GM13976 (cell line): ENCODE results near the gene FOS.

Source experiments
- DNase-seq: peaks from one replicate; pipeline ENCODE4 v3.0.0; 2012; ENCODE audit warnings: low spot score
- in situ Hi-C: fragments of 300-500 bp; cut with MboI; formaldehyde crosslinking; loops from one replicate; pipeline ENCODE4 v1.12.0; 2022; ENCODE audit warnings: low sequenced_read_pairs, mixed read lengths, inconsistent platforms; ENCODE audit not compliant: unreplicated experiment
- TF ChIP-seq, protein P1 (sequence below): IDR thresholded peaks from 2 replicates; pipeline ENCODE4 v1.5.1; 2012; ENCODE audit warnings: borderline replicate concordance, mild to moderate bottlenecking; ENCODE audit not compliant: insufficient read depth; ENCODE audit errors: extremely low read depth, missing control alignments, control extremely low read depth

Gene FOS

DNA sequence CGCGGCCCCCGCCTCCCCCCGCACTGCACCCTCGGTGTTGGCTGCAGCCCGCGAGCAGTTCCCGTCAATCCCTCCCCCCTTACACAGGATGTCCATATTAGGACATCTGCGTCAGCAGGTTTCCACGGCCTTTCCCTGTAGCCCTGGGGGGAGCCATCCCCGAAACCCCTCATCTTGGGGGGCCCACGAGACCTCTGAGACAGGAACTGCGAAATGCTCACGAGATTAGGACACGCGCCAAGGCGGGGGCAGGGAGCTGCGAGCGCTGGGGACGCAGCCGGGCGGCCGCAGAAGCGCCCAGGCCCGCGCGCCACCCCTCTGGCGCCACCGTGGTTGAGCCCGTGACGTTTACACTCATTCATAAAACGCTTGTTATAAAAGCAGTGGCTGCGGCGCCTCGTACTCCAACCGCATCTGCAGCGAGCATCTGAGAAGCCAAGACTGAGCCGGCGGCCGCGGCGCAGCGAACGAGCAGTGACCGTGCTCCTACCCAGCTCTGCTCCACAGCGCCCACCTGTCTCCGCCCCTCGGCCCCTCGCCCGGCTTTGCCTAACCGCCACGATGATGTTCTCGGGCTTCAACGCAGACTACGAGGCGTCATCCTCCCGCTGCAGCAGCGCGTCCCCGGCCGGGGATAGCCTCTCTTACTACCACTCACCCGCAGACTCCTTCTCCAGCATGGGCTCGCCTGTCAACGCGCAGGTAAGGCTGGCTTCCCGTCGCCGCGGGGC, at the start of gene FOS:
TSS of gene FOS (plus strand) at position 407 of the 731 bp plus-strand sequence. CDS start at position 562, 155 bp downstream.
- TF ChIP-seq, protein P1, sequence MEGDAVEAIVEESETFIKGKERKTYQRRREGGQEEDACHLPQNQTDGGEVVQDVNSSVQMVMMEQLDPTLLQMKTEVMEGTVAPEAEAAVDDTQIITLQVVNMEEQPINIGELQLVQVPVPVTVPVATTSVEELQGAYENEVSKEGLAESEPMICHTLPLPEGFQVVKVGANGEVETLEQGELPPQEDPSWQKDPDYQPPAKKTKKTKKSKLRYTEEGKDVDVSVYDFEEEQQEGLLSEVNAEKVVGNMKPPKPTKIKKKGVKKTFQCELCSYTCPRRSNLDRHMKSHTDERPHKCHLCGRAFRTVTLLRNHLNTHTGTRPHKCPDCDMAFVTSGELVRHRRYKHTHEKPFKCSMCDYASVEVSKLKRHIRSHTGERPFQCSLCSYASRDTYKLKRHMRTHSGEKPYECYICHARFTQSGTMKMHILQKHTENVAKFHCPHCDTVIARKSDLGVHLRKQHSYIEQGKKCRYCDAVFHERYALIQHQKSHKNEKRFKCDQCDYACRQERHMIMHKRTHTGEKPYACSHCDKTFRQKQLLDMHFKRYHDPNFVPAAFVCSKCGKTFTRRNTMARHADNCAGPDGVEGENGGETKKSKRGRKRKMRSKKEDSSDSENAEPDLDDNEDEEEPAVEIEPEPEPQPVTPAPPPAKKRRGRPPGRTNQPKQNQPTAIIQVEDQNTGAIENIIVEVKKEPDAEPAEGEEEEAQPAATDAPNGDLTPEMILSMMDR: no peak
- peak; percentile 98 for DNase-seq
- in situ Hi-C loops: no loop called here

DNA sequence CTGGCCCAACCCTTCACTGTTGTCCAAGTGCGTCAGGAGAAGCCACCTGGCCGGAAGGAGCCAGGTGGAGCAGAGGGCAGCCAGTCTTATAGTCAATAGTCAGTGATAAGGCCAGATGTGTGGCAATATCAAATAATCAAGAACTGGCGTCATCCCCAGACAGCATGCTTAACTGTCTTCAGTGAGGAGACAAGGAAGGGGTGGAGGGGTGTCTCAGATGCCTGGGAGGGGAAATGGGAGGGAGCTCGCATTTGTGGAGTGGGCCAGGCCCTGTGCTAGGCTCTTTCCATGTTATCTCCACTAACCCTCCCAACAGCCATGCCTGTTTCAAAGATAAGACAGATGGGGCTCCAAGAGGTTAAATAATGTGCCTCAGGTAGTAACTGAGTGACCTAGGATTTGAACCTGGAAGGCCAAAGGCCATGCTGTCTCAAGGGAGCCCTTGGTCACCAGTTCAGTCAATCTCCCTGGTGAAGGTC, 48.9 kb upstream of the FOS start:
- DNase-seq: no peak
- in situ Hi-C loops: no loop called here
- TF ChIP-seq, protein P1: no peak

DNA sequence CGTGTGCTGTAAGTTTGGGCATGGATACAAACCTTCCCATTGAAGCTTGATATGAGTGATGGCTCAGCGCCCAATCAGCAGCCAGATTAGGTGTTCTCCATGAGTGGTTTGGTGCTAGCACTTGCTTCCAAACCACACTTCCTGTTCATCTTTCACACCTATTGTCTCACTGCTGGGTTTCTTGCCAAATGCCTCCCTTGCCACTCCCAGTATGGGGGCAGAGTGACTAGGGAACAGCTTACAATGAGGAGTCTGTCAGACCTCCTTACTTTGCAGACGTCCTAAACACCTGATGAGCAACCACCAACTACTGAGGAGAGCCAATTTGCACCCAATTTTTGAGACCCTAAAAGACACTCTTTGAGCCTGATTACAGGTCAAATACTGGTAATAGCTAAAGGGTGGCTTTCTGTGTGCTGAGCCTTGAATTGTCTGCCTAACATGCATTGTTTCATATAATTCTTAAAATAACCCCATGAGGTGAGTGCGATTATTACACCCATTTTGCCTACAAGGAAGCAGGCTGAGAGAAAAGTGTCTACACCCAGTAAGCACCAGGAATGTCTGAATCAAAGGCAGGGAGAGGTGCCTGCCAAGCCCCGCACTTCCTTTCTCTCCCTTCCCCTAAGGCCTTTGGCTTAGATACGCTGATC, 48.4 kb upstream of the FOS start:
- TF ChIP-seq, protein P1: no peak
- in situ Hi-C loops: no loop called here
- peak; percentile 46 for DNase-seq

DNA sequence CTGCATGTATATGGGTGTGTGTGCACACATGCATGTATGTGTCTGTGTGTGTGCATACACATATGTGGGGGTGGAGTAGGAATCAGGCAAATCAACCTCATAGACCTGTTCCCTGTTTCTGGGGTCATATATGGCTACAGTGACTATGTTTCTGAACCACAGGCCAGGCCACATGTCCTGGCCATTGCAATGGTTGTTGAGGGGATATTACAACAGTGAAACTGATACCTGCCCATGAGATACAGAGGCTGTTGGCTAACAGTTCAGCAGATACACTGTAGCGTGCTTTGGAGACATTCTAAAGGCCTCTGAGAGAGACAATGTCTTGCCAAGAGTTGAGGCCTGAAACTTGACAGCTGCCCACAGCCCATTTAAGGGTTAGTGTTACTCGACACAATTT, 47.3 kb upstream of the FOS start:
- DNase-seq: peak; percentile 40
- TF ChIP-seq, protein P1: no peak
- in situ Hi-C loops: no loop called here

DNA sequence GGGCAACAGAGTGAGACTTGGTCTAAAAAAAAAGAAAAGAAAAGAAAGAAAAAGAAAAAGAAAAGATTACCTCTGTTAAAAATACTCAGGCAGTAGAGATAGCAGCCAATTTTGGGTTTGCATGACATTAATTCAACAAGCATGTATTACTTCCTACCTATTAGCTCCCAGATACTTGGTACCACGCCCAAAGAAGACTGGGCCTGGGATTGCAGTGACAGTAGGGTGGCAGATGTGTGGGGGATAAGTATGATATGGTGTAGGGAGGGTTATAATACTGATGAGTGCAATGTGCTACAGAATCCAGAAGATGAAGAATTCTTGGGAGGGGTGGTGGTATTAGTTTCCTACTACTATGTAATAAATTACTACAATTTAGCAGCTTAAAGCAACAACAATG, 46.4 kb upstream of the FOS start:
- no peak for DNase-seq
- in situ Hi-C loops: no loop called here
- TF ChIP-seq, protein P1: no peak

DNA sequence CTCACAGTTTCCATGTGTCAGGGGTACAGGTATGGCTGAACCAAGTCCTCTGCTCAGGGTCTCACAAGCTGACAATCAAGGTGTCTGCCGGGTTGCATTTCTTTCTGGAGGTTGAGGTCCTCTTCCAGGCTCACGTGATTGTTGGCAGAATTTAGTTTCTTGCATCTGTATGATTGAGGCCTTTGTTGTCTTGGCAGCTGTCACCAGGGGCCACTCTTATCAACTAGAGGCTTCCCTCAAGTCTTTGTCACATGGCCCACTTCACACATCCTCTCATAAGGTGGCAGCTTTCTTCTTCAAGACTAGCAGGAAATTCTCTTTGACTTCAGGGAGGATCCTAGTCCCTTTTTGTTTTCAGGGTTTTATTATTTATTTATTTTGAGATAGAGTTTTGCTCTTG, 46.0 kb upstream of the FOS start:
- DNase-seq: no peak
- TF ChIP-seq, protein P1: no peak
- in situ Hi-C loops: no loop called here
